K562 (cell line): Measurements from ENCODE around the gene TMTC4. TPM values are rescaled to one million over a fixed set of nuclear protein-coding genes. Genes with fewer than 3 reads are reported as not detected.

ENCODE experiments used
- ESRRB ChIP-seq: fragments of 250-450 bp; sonication (Bioruptor Pico); IDR thresholded peaks from 2 replicates; pipeline ENCODE4 v1.5.0; 2020; ENCODE audit warnings: mild to moderate bottlenecking, moderate library complexity, borderline replicate concordance
- FOXJ3 ChIP-seq: sonication (generic); formaldehyde crosslinking; IDR thresholded peaks from 2 replicates; pipeline ENCODE4 v1.4.0; 2020; ENCODE audit warnings: mild to moderate bottlenecking, missing genetic modification reagents
- HMG20B ChIP-seq: fragments of 250-450 bp; sonication (Bioruptor Pico); IDR thresholded peaks from 2 replicates; pipeline ENCODE4 v1.5.0; 2021; ENCODE audit warnings: mild to moderate bottlenecking
- LCOR ChIP-seq: sonication (generic); formaldehyde crosslinking; IDR thresholded peaks from 2 replicates; pipeline ENCODE4 v1.8.0; 2022; ENCODE audit warnings: mild to moderate bottlenecking, missing genetic modification reagents
- MBD2 ChIP-seq: sonication (generic); IDR thresholded peaks from 2 replicates; pipeline ENCODE4 v1.6.1; 2016; ENCODE audit warnings: low read depth, borderline replicate concordance
- MYBL2 ChIP-seq, 2 experiments: fragments of 450-650 bp in 1 of 2; sonication (generic) in 1 of 2; formaldehyde crosslinking in 1 of 2; IDR thresholded peaks; 2 replicates each; pipeline versions ENCODE4 v1.6.1 to v1.8.1; 2017 to 2022; ENCODE audit warnings: borderline replicate concordance in 1 of 2, inconsistent platforms in 1 of 2, low read depth in 1 of 2, mild to moderate bottlenecking in 1 of 2, missing genetic modification reagents in 1 of 2, moderate library complexity in 1 of 2
- SAP30 ChIP-seq: fragments of 200-600 bp; sonication (generic); IDR thresholded peaks from 2 replicates; pipeline ENCODE4 v1.6.1; 2012; ENCODE audit warnings: borderline replicate concordance, low read depth, mild to moderate bottlenecking, moderate library complexity, low read length, control low read depth, inconsistent platforms; ENCODE audit not compliant: insufficient read depth, poor library complexity, severe bottlenecking
- SREBF2 ChIP-seq: sonication (generic); formaldehyde crosslinking; IDR thresholded peaks from 2 replicates; pipeline ENCODE4 v1.4.0; 2020; ENCODE audit warnings: mild to moderate bottlenecking, missing genetic modification reagents
- STAT5A ChIP-seq: IDR thresholded peaks from 2 replicates; pipeline ENCODE4 v1.6.1; 2012; ENCODE audit warnings: low read length, inconsistent platforms, borderline replicate concordance
- TAL1 ChIP-seq: fragments of 450-650 bp; IDR thresholded peaks from 2 replicates; pipeline ENCODE4 v1.6.1; 2016; ENCODE audit warnings: mild to moderate bottlenecking
- TSC22D4 ChIP-seq: fragments of 450-650 bp; IDR thresholded peaks from 2 replicates; pipeline ENCODE4 v1.6.1; 2016; ENCODE audit warnings: missing genetic modification characterization, missing biosample characterization, control low read depth
- ZNF431 ChIP-seq: sonication (generic); formaldehyde crosslinking; IDR thresholded peaks from 2 replicates; pipeline ENCODE4 v1.8.0; 2022; ENCODE audit warnings: mild to moderate bottlenecking, missing genetic modification reagents
- polyA plus RNA-seq, 8 experiments: library from polyadenylated mRNA; depleted of rRNA in 4 of 8; stranded (reverse) in 5 of 8; unstranded in 3 of 8; fragments of >200 nt; fragmentation: Nextera tagmentation in 2 of 8; fragmentation: Illumina TruSeq in 1 of 8; extraction: Ambion mirVana in 2 of 8; extraction: Trizol in 1 of 8; gene quantifications; 2 replicates each; pipeline versions ENCODE4 v1.2.1 to v1.2.3, GENCODE V29; 2011 to 2014; ENCODE audit warnings: inconsistent platforms in 1 of 8, missing spikeins in 1 of 8
- total RNA-seq, 7 experiments: library from RNA; depleted of rRNA in 6 of 7; stranded (reverse); fragments of >200 nt in 6 of 7; fragmentation: Illumina TruSeq in 2 of 7; extraction: Trizol in 2 of 7; gene quantifications; 2 replicates each; pipeline versions ENCODE4 v1.2.1 to v1.2.3, GENCODE V29; 2011 to 2021; ENCODE audit warnings: low replicate concordance in 1 of 7
- TF ChIP-seq, protein P1 (sequence below): fragments of 450-650 bp; IDR thresholded peaks from 2 replicates; pipeline ENCODE4 v1.6.1; 2016; ENCODE audit warnings: mild to moderate bottlenecking, moderate library complexity
- TF ChIP-seq, protein P2 (sequence below): sonication (generic); formaldehyde crosslinking; IDR thresholded peaks from 2 replicates; pipeline ENCODE4 v1.8.0; 2022; ENCODE audit warnings: mild to moderate bottlenecking, missing genetic modification reagents
- TF ChIP-seq, protein P3 (sequence below), 3 experiments: IDR thresholded peaks in 2 of 3; conservative IDR thresholded peaks in 1 of 3; 2 replicates each; pipeline ENCODE4 v1.5.1; 2011 to 2012; ENCODE audit warnings: low read length in 3 of 3, mild to moderate bottlenecking in 3 of 3, control low read depth in 2 of 3, improper control_type of control experiment in 1 of 3, inconsistent platforms in 1 of 3, low read depth in 1 of 3, mixed read lengths in 1 of 3, moderate library complexity in 1 of 3; ENCODE audit not compliant: insufficient read depth in 2 of 3

The TMTC4 gene
- total and polyA plus RNA-seq, 9 of the 15 experiments (the other 6 are each of a cell fraction or from before 2014, with no cell fraction given), result 3.5 to 16.7 (median 11.8) TPM

DNA sequence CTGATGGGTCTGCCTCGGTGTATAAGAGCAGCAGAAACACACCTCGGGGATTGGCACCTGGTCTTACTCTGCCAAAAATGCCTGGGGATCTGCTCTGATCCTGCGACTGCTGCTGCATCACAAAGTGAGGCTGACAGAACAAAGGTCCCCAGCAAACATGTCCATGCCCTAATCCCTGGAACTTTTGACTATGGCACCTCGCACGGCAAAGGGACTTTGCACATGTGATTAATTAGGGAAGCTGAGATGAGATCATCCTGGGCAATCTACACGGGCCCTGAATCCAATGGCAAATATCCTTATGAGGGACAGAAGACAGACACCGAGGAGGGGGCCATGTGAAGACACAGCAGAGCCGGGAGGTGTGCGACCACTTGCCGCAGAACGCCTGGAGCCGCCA, 94.5 kb downstream of the TMTC4 start (continued):
- TF ChIP-seq, protein P1, sequence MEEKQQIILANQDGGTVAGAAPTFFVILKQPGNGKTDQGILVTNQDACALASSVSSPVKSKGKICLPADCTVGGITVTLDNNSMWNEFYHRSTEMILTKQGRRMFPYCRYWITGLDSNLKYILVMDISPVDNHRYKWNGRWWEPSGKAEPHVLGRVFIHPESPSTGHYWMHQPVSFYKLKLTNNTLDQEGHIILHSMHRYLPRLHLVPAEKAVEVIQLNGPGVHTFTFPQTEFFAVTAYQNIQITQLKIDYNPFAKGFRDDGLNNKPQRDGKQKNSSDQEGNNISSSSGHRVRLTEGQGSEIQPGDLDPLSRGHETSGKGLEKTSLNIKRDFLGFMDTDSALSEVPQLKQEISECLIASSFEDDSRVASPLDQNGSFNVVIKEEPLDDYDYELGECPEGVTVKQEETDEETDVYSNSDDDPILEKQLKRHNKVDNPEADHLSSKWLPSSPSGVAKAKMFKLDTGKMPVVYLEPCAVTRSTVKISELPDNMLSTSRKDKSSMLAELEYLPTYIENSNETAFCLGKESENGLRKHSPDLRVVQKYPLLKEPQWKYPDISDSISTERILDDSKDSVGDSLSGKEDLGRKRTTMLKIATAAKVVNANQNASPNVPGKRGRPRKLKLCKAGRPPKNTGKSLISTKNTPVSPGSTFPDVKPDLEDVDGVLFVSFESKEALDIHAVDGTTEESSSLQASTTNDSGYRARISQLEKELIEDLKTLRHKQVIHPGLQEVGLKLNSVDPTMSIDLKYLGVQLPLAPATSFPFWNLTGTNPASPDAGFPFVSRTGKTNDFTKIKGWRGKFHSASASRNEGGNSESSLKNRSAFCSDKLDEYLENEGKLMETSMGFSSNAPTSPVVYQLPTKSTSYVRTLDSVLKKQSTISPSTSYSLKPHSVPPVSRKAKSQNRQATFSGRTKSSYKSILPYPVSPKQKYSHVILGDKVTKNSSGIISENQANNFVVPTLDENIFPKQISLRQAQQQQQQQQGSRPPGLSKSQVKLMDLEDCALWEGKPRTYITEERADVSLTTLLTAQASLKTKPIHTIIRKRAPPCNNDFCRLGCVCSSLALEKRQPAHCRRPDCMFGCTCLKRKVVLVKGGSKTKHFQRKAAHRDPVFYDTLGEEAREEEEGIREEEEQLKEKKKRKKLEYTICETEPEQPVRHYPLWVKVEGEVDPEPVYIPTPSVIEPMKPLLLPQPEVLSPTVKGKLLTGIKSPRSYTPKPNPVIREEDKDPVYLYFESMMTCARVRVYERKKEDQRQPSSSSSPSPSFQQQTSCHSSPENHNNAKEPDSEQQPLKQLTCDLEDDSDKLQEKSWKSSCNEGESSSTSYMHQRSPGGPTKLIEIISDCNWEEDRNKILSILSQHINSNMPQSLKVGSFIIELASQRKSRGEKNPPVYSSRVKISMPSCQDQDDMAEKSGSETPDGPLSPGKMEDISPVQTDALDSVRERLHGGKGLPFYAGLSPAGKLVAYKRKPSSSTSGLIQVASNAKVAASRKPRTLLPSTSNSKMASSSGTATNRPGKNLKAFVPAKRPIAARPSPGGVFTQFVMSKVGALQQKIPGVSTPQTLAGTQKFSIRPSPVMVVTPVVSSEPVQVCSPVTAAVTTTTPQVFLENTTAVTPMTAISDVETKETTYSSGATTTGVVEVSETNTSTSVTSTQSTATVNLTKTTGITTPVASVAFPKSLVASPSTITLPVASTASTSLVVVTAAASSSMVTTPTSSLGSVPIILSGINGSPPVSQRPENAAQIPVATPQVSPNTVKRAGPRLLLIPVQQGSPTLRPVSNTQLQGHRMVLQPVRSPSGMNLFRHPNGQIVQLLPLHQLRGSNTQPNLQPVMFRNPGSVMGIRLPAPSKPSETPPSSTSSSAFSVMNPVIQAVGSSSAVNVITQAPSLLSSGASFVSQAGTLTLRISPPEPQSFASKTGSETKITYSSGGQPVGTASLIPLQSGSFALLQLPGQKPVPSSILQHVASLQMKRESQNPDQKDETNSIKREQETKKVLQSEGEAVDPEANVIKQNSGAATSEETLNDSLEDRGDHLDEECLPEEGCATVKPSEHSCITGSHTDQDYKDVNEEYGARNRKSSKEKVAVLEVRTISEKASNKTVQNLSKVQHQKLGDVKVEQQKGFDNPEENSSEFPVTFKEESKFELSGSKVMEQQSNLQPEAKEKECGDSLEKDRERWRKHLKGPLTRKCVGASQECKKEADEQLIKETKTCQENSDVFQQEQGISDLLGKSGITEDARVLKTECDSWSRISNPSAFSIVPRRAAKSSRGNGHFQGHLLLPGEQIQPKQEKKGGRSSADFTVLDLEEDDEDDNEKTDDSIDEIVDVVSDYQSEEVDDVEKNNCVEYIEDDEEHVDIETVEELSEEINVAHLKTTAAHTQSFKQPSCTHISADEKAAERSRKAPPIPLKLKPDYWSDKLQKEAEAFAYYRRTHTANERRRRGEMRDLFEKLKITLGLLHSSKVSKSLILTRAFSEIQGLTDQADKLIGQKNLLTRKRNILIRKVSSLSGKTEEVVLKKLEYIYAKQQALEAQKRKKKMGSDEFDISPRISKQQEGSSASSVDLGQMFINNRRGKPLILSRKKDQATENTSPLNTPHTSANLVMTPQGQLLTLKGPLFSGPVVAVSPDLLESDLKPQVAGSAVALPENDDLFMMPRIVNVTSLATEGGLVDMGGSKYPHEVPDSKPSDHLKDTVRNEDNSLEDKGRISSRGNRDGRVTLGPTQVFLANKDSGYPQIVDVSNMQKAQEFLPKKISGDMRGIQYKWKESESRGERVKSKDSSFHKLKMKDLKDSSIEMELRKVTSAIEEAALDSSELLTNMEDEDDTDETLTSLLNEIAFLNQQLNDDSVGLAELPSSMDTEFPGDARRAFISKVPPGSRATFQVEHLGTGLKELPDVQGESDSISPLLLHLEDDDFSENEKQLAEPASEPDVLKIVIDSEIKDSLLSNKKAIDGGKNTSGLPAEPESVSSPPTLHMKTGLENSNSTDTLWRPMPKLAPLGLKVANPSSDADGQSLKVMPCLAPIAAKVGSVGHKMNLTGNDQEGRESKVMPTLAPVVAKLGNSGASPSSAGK, result no peak
- TF ChIP-seq TSC22D4, result no peak
- no peak for TF ChIP-seq MYBL2 (IDR thresholded peaks at IDR 0.05; ENCODE audit: low read depth)
- no peak for TF ChIP-seq MYBL2 (CRISPR knock-in tag; IDR thresholded peaks at IDR 0.05; ENCODE audit: borderline replicate concordance)
- TF ChIP-seq ZNF431 (CRISPR knock-in tag), result no peak
- TF ChIP-seq, protein P2, sequence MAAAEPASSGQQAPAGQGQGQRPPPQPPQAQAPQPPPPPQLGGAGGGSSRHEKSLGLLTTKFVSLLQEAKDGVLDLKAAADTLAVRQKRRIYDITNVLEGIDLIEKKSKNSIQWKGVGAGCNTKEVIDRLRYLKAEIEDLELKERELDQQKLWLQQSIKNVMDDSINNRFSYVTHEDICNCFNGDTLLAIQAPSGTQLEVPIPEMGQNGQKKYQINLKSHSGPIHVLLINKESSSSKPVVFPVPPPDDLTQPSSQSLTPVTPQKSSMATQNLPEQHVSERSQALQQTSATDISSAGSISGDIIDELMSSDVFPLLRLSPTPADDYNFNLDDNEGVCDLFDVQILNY (CRISPR knock-in tag), result no peak
- TF ChIP-seq ESRRB (CRISPR knock-in tag), result no peak
- no peak for TF ChIP-seq FOXJ3 (CRISPR knock-in tag)
- no peak for TF ChIP-seq HMG20B (CRISPR knock-in tag)
- no peak for TF ChIP-seq STAT5A
- TF ChIP-seq, protein P3, sequence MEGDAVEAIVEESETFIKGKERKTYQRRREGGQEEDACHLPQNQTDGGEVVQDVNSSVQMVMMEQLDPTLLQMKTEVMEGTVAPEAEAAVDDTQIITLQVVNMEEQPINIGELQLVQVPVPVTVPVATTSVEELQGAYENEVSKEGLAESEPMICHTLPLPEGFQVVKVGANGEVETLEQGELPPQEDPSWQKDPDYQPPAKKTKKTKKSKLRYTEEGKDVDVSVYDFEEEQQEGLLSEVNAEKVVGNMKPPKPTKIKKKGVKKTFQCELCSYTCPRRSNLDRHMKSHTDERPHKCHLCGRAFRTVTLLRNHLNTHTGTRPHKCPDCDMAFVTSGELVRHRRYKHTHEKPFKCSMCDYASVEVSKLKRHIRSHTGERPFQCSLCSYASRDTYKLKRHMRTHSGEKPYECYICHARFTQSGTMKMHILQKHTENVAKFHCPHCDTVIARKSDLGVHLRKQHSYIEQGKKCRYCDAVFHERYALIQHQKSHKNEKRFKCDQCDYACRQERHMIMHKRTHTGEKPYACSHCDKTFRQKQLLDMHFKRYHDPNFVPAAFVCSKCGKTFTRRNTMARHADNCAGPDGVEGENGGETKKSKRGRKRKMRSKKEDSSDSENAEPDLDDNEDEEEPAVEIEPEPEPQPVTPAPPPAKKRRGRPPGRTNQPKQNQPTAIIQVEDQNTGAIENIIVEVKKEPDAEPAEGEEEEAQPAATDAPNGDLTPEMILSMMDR (IDR thresholded peaks at IDR 0.05 in 2 of 3, conservative IDR thresholded peaks at IDR 0.05 in 1 of 3; ENCODE audit: insufficient read depth in 2 of 3, low read depth in 1 of 3, low read length in 3 of 3), result no peak
- TF ChIP-seq SREBF2 (CRISPR knock-in tag), result no peak
- no peak for TF ChIP-seq LCOR (CRISPR knock-in tag)
- no peak for TF ChIP-seq SAP30
- no peak for TF ChIP-seq TAL1
- no peak for TF ChIP-seq MBD2
